Measurements from ENCODE around the gene PDE7B. TPM values are rescaled to one million over a fixed set of nuclear protein-coding genes. Genes with fewer than 3 reads are reported as not detected.

Gene PDE7B
- total and polyA plus RNA-seq, 2 of the 8 experiments (the other 6 are each of a cell fraction or from before 2014, with no cell fraction given) = not detected

GRCh38 chr6:136118787-136119186 is 267.3 kb downstream of the PDE7B start:
- Histone ChIP-seq H3K23me2 (ENCODE audit: low read depth, low read length) (no peaks in the 10 kb centered on the region), H3K23ac (ENCODE audit: insufficient read length) (no peak overlapping the region), H2BK15ac (ENCODE audit: low read length) (no peak overlapping the region), H3K79me2 (ENCODE audit: control insufficient read depth in 1 of 2, insufficient read depth in 2 of 2, low read length in 2 of 2) (no peaks in the 10 kb centered on the region), H4K5ac (ENCODE audit: insufficient read length, low read depth, low read length) (no peak overlapping the region), H3K14ac (ENCODE audit: insufficient read length) (no peak overlapping the region), H2BK120ac (replicated peaks; ENCODE audit: low read depth, low read length) (no peak overlapping the region), H3K4me2 (ENCODE audit: insufficient read depth in 1 of 2, low read depth in 2 of 2, low read length in 2 of 2) (no peak overlapping the region), H3K27ac (ENCODE audit: low read depth, low read length) (no peak overlapping the region), H3K18ac (ENCODE audit: extremely low read depth, low read length) (no peak overlapping the region), H4K8ac (ENCODE audit: extremely low read depth, insufficient read depth, low read length) (no peak overlapping the region), H3K79me1 (ENCODE audit: low read depth, low read length) (no peaks in the 10 kb centered on the region), H3K36me3 (ENCODE audit: control insufficient read depth in 2 of 4, insufficient read depth in 4 of 4, low read length in 3 of 4) (no peaks in the 10 kb centered on the region), H2AK5ac (ENCODE audit: low read depth, low read length) (no peak overlapping the region), H4K20me1 (replicated peaks in 1 of 2; ENCODE audit: control insufficient read depth in 1 of 2, insufficient read depth in 2 of 2, low read length in 2 of 2) (no peaks in the 10 kb centered on the region), H3K27me3 (replicated peaks in 1 of 4; ENCODE audit: control insufficient read depth in 3 of 4, extremely low read depth in 1 of 4, insufficient read depth in 3 of 4, low read length in 3 of 4) (no peaks in the 10 kb centered on the region), H2AFZ (ENCODE audit: low read length) (no peak overlapping the region), H2BK5ac (ENCODE audit: low read depth, low read length) (no peak overlapping the region), H2BK20ac (ENCODE audit: low read length) (no peak overlapping the region), H3K4me1 (replicated peaks in 1 of 4; ENCODE audit: control insufficient read depth in 3 of 4, insufficient read depth in 4 of 4, low read length in 3 of 4) (no peaks in the 10 kb centered on the region), H3K56ac (replicated peaks; ENCODE audit: insufficient read length, low read depth, low read length) (no peak overlapping the region), H2BK12ac (ENCODE audit: low read depth, low read length) (no peak overlapping the region), H3K4ac (replicated peaks; ENCODE audit: insufficient read length, low read depth, low read length) (no peak overlapping the region), H3K4me3 (ENCODE audit: extremely low read depth in 1 of 4, insufficient read depth in 2 of 4, low read depth in 3 of 4, low read length in 4 of 4) (no peak overlapping the region), H4K91ac (replicated peaks; ENCODE audit: insufficient read length, low read length) (no peak overlapping the region), H3K9me3 (ENCODE audit: insufficient read depth in 2 of 2, low read depth in 1 of 2, low read length in 1 of 2) (no peaks in the 10 kb centered on the region), H3K9ac (replicated peaks in 1 of 4; ENCODE audit: extremely low read depth in 1 of 4, low read depth in 3 of 4, low read length in 3 of 4) (no peak overlapping the region)
- POLR2A ChIA-PET (ENCODE audit: partially characterized antibody) = no interaction called here
- DNase-seq (ENCODE audit: low read depth in 1 of 2, low spot score in 2 of 2) (no peak), FAIRE-seq (no peak)
- CTCF ChIA-PET (ENCODE audit: partially characterized antibody) = no interaction called here
- TF ChIP-seq E2F6 (IDR thresholded peaks at IDR 0.05) (no peak), EGR1 (IDR thresholded peaks at IDR 0.05; ENCODE audit: borderline replicate concordance, low read depth, low read length) (no peak), KDM1A (IDR thresholded peaks at IDR 0.05; ENCODE audit: borderline replicate concordance, low read length) (no peak), RFX5 (IDR thresholded peaks at IDR 0.05; ENCODE audit: borderline replicate concordance, low read depth, low read length) (no peak), GTF2F1 (IDR thresholded peaks at IDR 0.05; ENCODE audit: borderline replicate concordance, low read depth, low read length) (no peak), KDM4A (IDR thresholded peaks at IDR 0.05; ENCODE audit: low read depth, low read length, severe bottlenecking) (no peak), SP2 (IDR thresholded peaks at IDR 0.05; ENCODE audit: low read length) (no peak), TEAD4 (IDR thresholded peaks at IDR 0.05; ENCODE audit: low read depth, low read length) (no peak), SP4 (IDR thresholded peaks at IDR 0.05; ENCODE audit: low read length) (no peak), SUZ12 (IDR thresholded peaks at IDR 0.05; ENCODE audit: low read length) (no peak), SIN3A (conservative IDR thresholded peaks at IDR 0.05 in 1 of 2, IDR thresholded peaks at IDR 0.05 in 1 of 2; ENCODE audit: low read depth in 1 of 2, low read length in 2 of 2) (no peak), EP300 (IDR thresholded peaks at IDR 0.05; ENCODE audit: borderline replicate concordance in 1 of 2, low read depth in 2 of 2, low read length in 2 of 2) (no peak)
- 96% methylated on average over 6 of the region's 6 CpGs; no CpG with 5 or more reads in 1 of the 2 experiments for WGBS, 2 experiments (ENCODE audit: extremely low coverage in 1 of 2, insufficient coverage in 1 of 2, insufficient read length in 1 of 2, insufficient replicate concordance in 2 of 2, low coverage in 1 of 2, low lambda C conversion rate in 2 of 2, missing lambda C conversion rate in 1 of 2)

Measured in H1 (cell line).